CD4-positive, CD25-positive, alpha-beta regulatory T cell (primary cell): ENCODE measurements around the gene YPEL3. TPM values are rescaled to one million over a fixed set of nuclear protein-coding genes. Genes with fewer than 3 reads are reported as not detected.

Source experiments
- polyA plus RNA-seq, 4 donors: library from polyadenylated mRNA; unstranded; fragments of 300-500 nt; fragmentation: Illumina TruSeq; gene quantifications; one replicate each; pipeline ENCODE4 v1.2.3, GENCODE V29; 2021
- total RNA-seq: library from RNA; stranded (reverse); gene quantifications from one replicate; pipeline ENCODE4 v1.2.3, GENCODE V29; 2022

YPEL3 gene
- total and polyA plus RNA-seq, 5 donors from 2014 or later, result 121 to 319 (median 292) TPM

Other genes with a start within 250 kb of the YPEL3 start
- 47.7 TPM for gene CDIPT, start 233.0 kb downstream of the YPEL3 start, total RNA-seq
- 100 to 1,000 TPM; 100 to 122 (median 108) TPM for gene CDIPT, start 233.0 kb downstream of the YPEL3 start, polyA plus RNA-seq
- gene SEZ6L2, start 196.7 kb downstream of the YPEL3 start, total RNA-seq, result not detected
- gene SEZ6L2, start 196.7 kb downstream of the YPEL3 start, polyA plus RNA-seq, result not detected
- gene ASPHD1, start 195.7 kb downstream of the YPEL3 start, total RNA-seq, result not detected
- gene ASPHD1, start 195.7 kb downstream of the YPEL3 start, polyA plus RNA-seq, result not detected
- gene KCTD13, start 170.0 kb downstream of the YPEL3 start, total RNA-seq, result 52.3 TPM
- gene KCTD13, start 170.0 kb downstream of the YPEL3 start, polyA plus RNA-seq, result 10 to 100 TPM in 2 of 4 donors, 1 to 10 TPM in 2; 7.0 to 12.8 (median 9.9) TPM
- gene TMEM219, start 134.1 kb downstream of the YPEL3 start, total RNA-seq, result 76.7 TPM
- gene TMEM219, start 134.1 kb downstream of the YPEL3 start, polyA plus RNA-seq, result 100 to 1,000 TPM; 193 to 261 (median 221) TPM
- gene TAOK2, start 122.3 kb downstream of the YPEL3 start, total RNA-seq, result 30.0 TPM
- 1 to 10 TPM; 2.1 to 3.5 (median 2.9) TPM for gene TAOK2, start 122.3 kb downstream of the YPEL3 start, polyA plus RNA-seq
- gene HIRIP3, start 100.6 kb downstream of the YPEL3 start, total RNA-seq, result 12.4 TPM
- 10 to 100 TPM; 13.9 to 19.9 (median 16.2) TPM for gene HIRIP3, start 100.6 kb downstream of the YPEL3 start, polyA plus RNA-seq
- gene INO80E, start 100.0 kb downstream of the YPEL3 start, total RNA-seq, result 105 TPM
- gene INO80E, start 100.0 kb downstream of the YPEL3 start, polyA plus RNA-seq, result 1 to 10 TPM; 5.0 to 8.9 (median 6.0) TPM
- not detected for gene DOC2A, start 85.2 kb downstream of the YPEL3 start, total RNA-seq
- not detected for gene DOC2A, start 85.2 kb downstream of the YPEL3 start, polyA plus RNA-seq
- gene C16orf92, start 73.0 kb downstream of the YPEL3 start, total RNA-seq, result not detected
- not detected for gene C16orf92, start 73.0 kb downstream of the YPEL3 start, polyA plus RNA-seq
- not detected for gene TLCD3B, start 64.9 kb downstream of the YPEL3 start, total RNA-seq
- not detected for gene TLCD3B, start 64.9 kb downstream of the YPEL3 start, polyA plus RNA-seq
- gene ALDOA, start 30.5 kb downstream of the YPEL3 start, total RNA-seq, result 430 TPM
- 1,000 to 10,000 TPM; 1,129 to 1,243 (median 1,151) TPM for gene ALDOA, start 30.5 kb downstream of the YPEL3 start, polyA plus RNA-seq
- 97.0 TPM for gene PPP4C, start 20.2 kb downstream of the YPEL3 start, total RNA-seq
- 100 to 1,000 TPM; 232 to 289 (median 262) TPM for gene PPP4C, start 20.2 kb downstream of the YPEL3 start, polyA plus RNA-seq
- 0.42 TPM for gene TBX6, start 4.3 kb downstream of the YPEL3 start, total RNA-seq
- under 1 TPM in 1 of 4 donors, not detected in 3; 0.29 TPM for gene TBX6, start 4.3 kb downstream of the YPEL3 start, polyA plus RNA-seq
- 26.7 TPM for gene GDPD3, start 17.3 kb upstream of the YPEL3 start, total RNA-seq
- gene GDPD3, start 17.3 kb upstream of the YPEL3 start, polyA plus RNA-seq, result under 1 TPM in 2 of 4 donors, not detected in 2; 0.13 to 0.28 TPM
- gene MAPK3, start 27.0 kb upstream of the YPEL3 start, total RNA-seq, result 71.4 TPM
- gene MAPK3, start 27.0 kb upstream of the YPEL3 start, polyA plus RNA-seq, result 10 to 100 TPM in 1 of 4 donors, 1 to 10 TPM in 3; 7.3 to 12.6 (median 9.1) TPM
- 850 TPM for gene CORO1A, start 87.4 kb upstream of the YPEL3 start, total RNA-seq
- 1,000 to 10,000 TPM; 1,269 to 1,770 (median 1,540) TPM for gene CORO1A, start 87.4 kb upstream of the YPEL3 start, polyA plus RNA-seq
- gene BOLA2B, start 97.5 kb upstream of the YPEL3 start, total RNA-seq, result 58.2 TPM
- 100 to 1,000 TPM; 163 to 225 (median 191) TPM for gene BOLA2B, start 97.5 kb upstream of the YPEL3 start, polyA plus RNA-seq
- gene SLX1A, start 97.7 kb upstream of the YPEL3 start, total RNA-seq, result 50.3 TPM
- 100 to 1,000 TPM in 3 of 4 donors, 10 to 100 TPM in 1; 56.8 to 136 (median 102) TPM for gene SLX1A, start 97.7 kb upstream of the YPEL3 start, polyA plus RNA-seq
- 19.3 TPM for gene SULT1A3, start 103.0 kb upstream of the YPEL3 start, total RNA-seq
- gene SULT1A3, start 103.0 kb upstream of the YPEL3 start, polyA plus RNA-seq, result 1 to 10 TPM in 1 of 4 donors, under 1 TPM in 2, not detected in 1; 0.71 to 1.5 (median 0.91) TPM
- 30.5 TPM for gene NPIPB13, start 152.3 kb upstream of the YPEL3 start, total RNA-seq
- 1 to 10 TPM in 1 of 4 donors, under 1 TPM in 3; 0.68 to 1.0 (median 0.86) TPM for gene NPIPB13, start 152.3 kb upstream of the YPEL3 start, polyA plus RNA-seq